SK-N-SH (cell line): ENCODE measurements around the gene MRPL23. TPM values are rescaled to one million over a fixed set of nuclear protein-coding genes. Genes with fewer than 3 reads are reported as not detected.

Experiments
- CTCF ChIA-PET: fragments of 300-600, 350-600 bp; formaldehyde crosslinking; extraction: SDS; loops from one replicate; lab custom pipeline; 2021; lab: Yijun Ruan, JAX
- POLR2A ChIA-PET: fragments of 350-600 bp; sonication (Branson Sonifier 250); formaldehyde crosslinking; extraction: SDS; loops from one replicate; lab custom pipeline; 2020; ENCODE audit warnings: antibody characterized with exemption, inconsistent platforms; lab: Yijun Ruan, JAX
- DNase-seq: peaks from one replicate; pipeline ENCODE4 v3.0.0; 2012
- H2AFZ ChIP-seq: fragments of 200-600 bp; sonication (generic); 2 replicates; pipeline ENCODE4 v1.8.1; 2016; ENCODE audit warnings: antibody characterized with exemption, mild to moderate bottlenecking, low read depth
- H3F3A ChIP-seq: fragments of 200-600 bp; sonication (generic); replicated peaks from 2 replicates; pipeline ENCODE3; 2016; ENCODE audit warnings: antibody characterized with exemption, mild to moderate bottlenecking; ENCODE audit not compliant: insufficient read depth
- H3K27ac ChIP-seq, 2 experiments: fragments of 200-500 bp in 1 of 2; fragments of 200-600 bp in 1 of 2; sonication (Bioruptor generic) in 1 of 2; sonication (generic), shearing (Covaris generic) in 1 of 2; 2 replicates each; pipeline versions ENCODE4 v1.5.1 to v1.6.1; 2014 to 2016; ENCODE audit warnings: low read depth in 2 of 2, inconsistent platforms in 1 of 2, low read length in 1 of 2, mild to moderate bottlenecking in 1 of 2, mixed read lengths in 1 of 2
- H3K27me3 ChIP-seq: fragments of 200-600 bp; sonication (generic), shearing (Covaris generic); 2 replicates; pipeline ENCODE4 v1.6.1; 2016; ENCODE audit warnings: mixed run types; ENCODE audit not compliant: insufficient read depth
- H3K36me3 ChIP-seq, 2 experiments: fragments of 200-500 bp in 1 of 2; fragments of 200-600 bp in 1 of 2; sonication (Bioruptor generic) in 1 of 2; sonication (generic) in 1 of 2; replicated peaks in 1 of 2; 2 replicates each; pipeline versions ENCODE3 to v1.5.1; 2014 to 2016; ENCODE audit warnings: low read length in 1 of 2, mild to moderate bottlenecking in 1 of 2; ENCODE audit not compliant: insufficient read depth in 2 of 2, control insufficient read depth in 1 of 2
- H3K4me1 ChIP-seq, 2 experiments: fragments of 200-500 bp in 1 of 2; fragments of 200-600 bp in 1 of 2; sonication (Bioruptor generic) in 1 of 2; sonication (generic), shearing (Covaris generic) in 1 of 2; 2 replicates each; pipeline versions ENCODE4 v1.5.1 to v1.6.1; 2014 to 2016; ENCODE audit warnings: low read depth in 1 of 2, low read length in 1 of 2, mixed run types in 1 of 2; ENCODE audit not compliant: insufficient read depth in 2 of 2, control insufficient read depth in 1 of 2
- H3K4me2 ChIP-seq: fragments of 200-600 bp; sonication (generic), shearing (Covaris generic); 2 replicates; pipeline ENCODE4 v1.6.1; 2017; ENCODE audit warnings: mixed run types
- H3K4me3 ChIP-seq, 2 experiments: fragments of 200-500 bp in 1 of 2; fragments of 200-600 bp in 1 of 2; sonication (Bioruptor generic) in 1 of 2; sonication (generic), shearing (Covaris generic) in 1 of 2; 2 replicates each; pipeline versions ENCODE4 v1.5.1 to v1.8.1; 2014 to 2016; ENCODE audit warnings: low read depth in 2 of 2, inconsistent platforms in 1 of 2, low read length in 1 of 2, mild to moderate bottlenecking in 1 of 2, mixed read lengths in 1 of 2, moderate library complexity in 1 of 2
- H3K79me2 ChIP-seq: fragments of 200-600 bp; sonication (generic); 2 replicates; pipeline ENCODE4 v1.8.1; 2017; ENCODE audit warnings: mild to moderate bottlenecking; ENCODE audit not compliant: insufficient read depth
- H3K9ac ChIP-seq: fragments of 200-600 bp; sonication (generic); 2 replicates; pipeline ENCODE4 v1.6.1; 2017; ENCODE audit warnings: mixed run types
- H3K9me2 ChIP-seq: fragments of 200-600 bp; sonication (generic); 2 replicates; pipeline ENCODE4 v1.6.1; 2017; ENCODE audit warnings: mixed run types
- H3K9me3 ChIP-seq: fragments of 200-600 bp; sonication (generic); 2 replicates; pipeline ENCODE4 v1.6.1; 2017; ENCODE audit warnings: mixed run types, mild to moderate bottlenecking, moderate library complexity
- H4K20me1 ChIP-seq: fragments of 200-600 bp; sonication (generic); 2 replicates; pipeline ENCODE4 v1.6.1; 2017; ENCODE audit warnings: mild to moderate bottlenecking, mixed run types; ENCODE audit not compliant: insufficient read depth
- CTCF ChIP-seq: fragments of 200-600 bp; sonication (generic); IDR thresholded peaks from 2 replicates; pipeline ENCODE4 v1.6.1; 2017; ENCODE audit warnings: antibody characterized with exemption, mild to moderate bottlenecking, moderate library complexity
- ELF1 ChIP-seq: IDR thresholded peaks from 2 replicates; pipeline ENCODE4 v1.4.0; 2012
- EP300 ChIP-seq, 2 experiments: IDR thresholded peaks; 2 replicates each; pipeline versions ENCODE4 v1.4.0 to v1.6.1; 2012; ENCODE audit warnings: borderline replicate concordance in 1 of 2, low read depth in 1 of 2, low read length in 1 of 2
- FOXM1 ChIP-seq: IDR thresholded peaks from 2 replicates; pipeline ENCODE4 v1.4.0; 2012; ENCODE audit warnings: low read depth, mild to moderate bottlenecking
- IRF3 ChIP-seq: fragments of 150-350 bp; IDR thresholded peaks from 2 replicates; pipeline ENCODE4 v1.6.1; 2016; ENCODE audit warnings: mild to moderate bottlenecking, low read depth, low read length
- MXI1 ChIP-seq: IDR thresholded peaks from 2 replicates; pipeline ENCODE4 v1.6.1; 2012; ENCODE audit warnings: mild to moderate bottlenecking, low read depth, low read length, improper control_type of control experiment
- NFIC ChIP-seq: IDR thresholded peaks from 2 replicates; pipeline ENCODE4 v1.4.0; 2012; ENCODE audit warnings: borderline replicate concordance
- PBX3 ChIP-seq: IDR thresholded peaks from 2 replicates; pipeline ENCODE4; 2012
- POLR2AphosphoS5 ChIP-seq: IDR thresholded peaks from 2 replicates; pipeline ENCODE4 v1.6.1; 2012; ENCODE audit warnings: low read depth, low read length
- RCOR1 ChIP-seq: fragments of 150-350 bp; IDR thresholded peaks from 2 replicates; pipeline ENCODE4 v1.6.1; 2017; ENCODE audit warnings: antibody characterized with exemption, low read length
- RXRA ChIP-seq: IDR thresholded peaks from 2 replicates; pipeline ENCODE4 v1.4.0; 2012; ENCODE audit warnings: low read depth, mild to moderate bottlenecking, borderline replicate concordance
- SIN3A ChIP-seq: IDR thresholded peaks from 2 replicates; pipeline ENCODE4 v1.6.1; 2012; ENCODE audit warnings: low read depth, mild to moderate bottlenecking, low read length, moderate library complexity, borderline replicate concordance
- TCF12 ChIP-seq: IDR thresholded peaks from 2 replicates; pipeline ENCODE4 v1.4.0; 2012
- USF1 ChIP-seq: IDR thresholded peaks from 2 replicates; pipeline ENCODE4 v1.4.0; 2012; ENCODE audit warnings: low read depth, borderline replicate concordance
- USF2 ChIP-seq: fragments of 150-350 bp; IDR thresholded peaks from 2 replicates; pipeline ENCODE4 v1.6.1; 2017; ENCODE audit warnings: antibody characterized with exemption, low read length, low read depth, borderline replicate concordance
- WGBS: methylation state at CpG from one replicate; pipeline ENCODE4 v1.1.6; 2017; ENCODE audit warnings: low lambda C conversion rate; 5-methylcytosine and 5-hydroxymethylcytosine counted together
- polyA plus RNA-seq, 3 experiments: library from polyadenylated mRNA; depleted of rRNA; stranded (reverse); fragments of >200 nt; gene quantifications; 2 replicates each; pipeline ENCODE4 v1.2.3, GENCODE V29; 2012

Gene MRPL23
- polyA plus RNA-seq, 1 of the 3 experiments (the other 2 are of a cell fraction) = 264 TPM

GRCh38 chr11:1988174-1988573, 41.0 kb downstream of the MRPL23 start:
- Histone ChIP-seq H3K4me1 (no peaks in the 10 kb centered on the region; a peak in 1 of 4 replicates), H4K20me1 (no peaks in the 10 kb centered on the region), H3K9me2 (no peaks in the 10 kb centered on the region), H3F3A (no peaks in the 10 kb centered on the region), H3K27ac (no peak overlapping the region; a peak in 1 of 4 replicates), H3K4me3 (no peak overlapping the region), H3K4me2 (no peak overlapping the region), H3K36me3 (no peaks in the 10 kb centered on the region), H3K9me3 (no peaks in the 10 kb centered on the region), H3K9ac (no peak overlapping the region), H3K79me2 (no peaks in the 10 kb centered on the region), H2AFZ (no peak overlapping the region), H3K27me3 (no peaks in the 10 kb centered on the region)
- no CpG with 5 or more reads among the region's 11 CpGs for WGBS
- ChIA-PET POLR2A (interaction anchor here (1.3 to 2.5 kb wide), 4 partner anchors 8 to 32 kb away, joined by 3 to 9 read pairs (median 8); partner anchors contain the start of gene H19), CTCF (interaction anchor here (1.0 to 2.0 kb wide), 7 partner anchors 9 to 161 kb away, joined by 3 to 6 read pairs (median 4); partner anchors contain the start of gene H19)
- DNase-seq = no peak
- TF ChIP-seq NFIC (no peak), TCF12 (no peak), IRF3 (no peak), FOXM1 (no peak), USF1 (no peak), PBX3 (no peak), POLR2AphosphoS5 (no peak), RXRA (no peak), USF2 (no peak), RCOR1 (no peak), MXI1 (no peak), EP300 (IDR thresholded peaks at IDR 0.05; ENCODE audit: borderline replicate concordance in 1 of 2, low read depth in 1 of 2, low read length in 1 of 2) (no peak), CTCF (no peak), ELF1 (no peak), SIN3A (no peak)
